Measurements from ENCODE around the gene LIPK. TPM values are rescaled to one million over a fixed set of nuclear protein-coding genes. Genes with fewer than 3 reads are reported as not detected.

Gene LIPK
- total and polyA plus RNA-seq, 9 of the 15 experiments (the other 6 are each of a cell fraction or from before 2014, with no cell fraction given), result not detected

- no peak overlapping the region for H3K9ac ChIP-seq (ENCODE audit: insufficient read depth in 1 of 2, low read depth in 2 of 2, low read length in 2 of 2)
- no peak overlapping the region for H3K4me3 ChIP-seq
- no peaks in the 10 kb centered on the region for H3K9me1 ChIP-seq (ENCODE audit: control insufficient read depth, insufficient read depth, low read length)
- H3K4me2 ChIP-seq (ENCODE audit: insufficient read depth, low read length), result no peak overlapping the region
- BruUV-seq (replicated peaks), result no TSS peak
- DNase-seq (ENCODE audit: extremely low read depth in 1 of 4, low spot score in 3 of 4) (no peak), ATAC-seq (no peak), FAIRE-seq (no peak)
- H3K27ac ChIP-seq (ENCODE audit: extremely low read depth, low read depth, low read length), result no peak overlapping the region
- no peak overlapping the region for H2AFZ ChIP-seq (ENCODE audit: low read depth, low read length)
- TF ChIP-seq ARID1B (IDR thresholded peaks at IDR 0.05) (no peak), SPI1 (IDR thresholded peaks at IDR 0.05; ENCODE audit: borderline replicate concordance, low read depth, low read length) (no peak), E2F8 (IDR thresholded peaks at IDR 0.05; ENCODE audit: low read depth, partially characterized antibody) (no peak), SIX5 (IDR thresholded peaks at IDR 0.05; ENCODE audit: borderline replicate concordance in 1 of 2, insufficient read depth in 1 of 2, low read depth in 1 of 2, low read length in 2 of 2) (no peak), CBFB (CRISPR knock-in tag; IDR thresholded peaks at IDR 0.05) (no peak)
- H3K36me3 ChIP-seq (ENCODE audit: control insufficient read depth, insufficient read depth, low read length), result no peaks in the 10 kb centered on the region
- POLR2A ChIA-PET, result no interaction called here
- H3K9me3 ChIP-seq (replicated peaks; ENCODE audit: control insufficient read depth, insufficient read depth, low read depth, low read length), result no peaks in the 10 kb centered on the region
- no peaks in the 10 kb centered on the region for H3K4me1 ChIP-seq (replicated peaks in 1 of 2; ENCODE audit: control insufficient read depth in 2 of 2, insufficient read depth in 2 of 2, low read length in 2 of 2)
- WGBS (ENCODE audit: insufficient coverage, low coverage, missing lambda C conversion rate), result 0% methylated on average over 1 of the region's 3 CpGs
- H3K27me3 ChIP-seq (ENCODE audit: control insufficient read depth in 2 of 2, insufficient read depth in 2 of 2, low read length in 2 of 2), result no peaks in the 10 kb centered on the region
- no peaks in the 10 kb centered on the region for H3K79me2 ChIP-seq (ENCODE audit: control insufficient read depth, insufficient read depth, low read length)
- intact Hi-C loops (cut with micrococcal nuclease) (no loop called here), in situ Hi-C loops (cut with MboI) (no loop called here)
- CTCF ChIA-PET (ENCODE audit: low intra/inter-chr PET ratio), result no interaction called here
- no peaks in the 10 kb centered on the region for H4K20me1 ChIP-seq (replicated peaks; ENCODE audit: control insufficient read depth, insufficient read depth, low read length)
Observed at GRCh38 chr10:88755753-88756152, 49.7 kb downstream of the LIPK start.

Data from K562 (cell line).